Fibroblast of peridontal ligament (primary cell): Measurements from ENCODE around the gene HSF2.
A peak's percentile ranks its signal among the peaks of the same experiment; 100 is the strongest.

Experiments used
- DNase-seq: peaks from one replicate; pipeline ENCODE4 v3.0.0-alpha.2; 2010; ENCODE audit errors: extremely low read depth

Gene HSF2, protein sequence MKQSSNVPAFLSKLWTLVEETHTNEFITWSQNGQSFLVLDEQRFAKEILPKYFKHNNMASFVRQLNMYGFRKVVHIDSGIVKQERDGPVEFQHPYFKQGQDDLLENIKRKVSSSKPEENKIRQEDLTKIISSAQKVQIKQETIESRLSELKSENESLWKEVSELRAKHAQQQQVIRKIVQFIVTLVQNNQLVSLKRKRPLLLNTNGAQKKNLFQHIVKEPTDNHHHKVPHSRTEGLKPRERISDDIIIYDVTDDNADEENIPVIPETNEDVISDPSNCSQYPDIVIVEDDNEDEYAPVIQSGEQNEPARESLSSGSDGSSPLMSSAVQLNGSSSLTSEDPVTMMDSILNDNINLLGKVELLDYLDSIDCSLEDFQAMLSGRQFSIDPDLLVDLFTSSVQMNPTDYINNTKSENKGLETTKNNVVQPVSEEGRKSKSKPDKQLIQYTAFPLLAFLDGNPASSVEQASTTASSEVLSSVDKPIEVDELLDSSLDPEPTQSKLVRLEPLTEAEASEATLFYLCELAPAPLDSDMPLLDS

DNA sequence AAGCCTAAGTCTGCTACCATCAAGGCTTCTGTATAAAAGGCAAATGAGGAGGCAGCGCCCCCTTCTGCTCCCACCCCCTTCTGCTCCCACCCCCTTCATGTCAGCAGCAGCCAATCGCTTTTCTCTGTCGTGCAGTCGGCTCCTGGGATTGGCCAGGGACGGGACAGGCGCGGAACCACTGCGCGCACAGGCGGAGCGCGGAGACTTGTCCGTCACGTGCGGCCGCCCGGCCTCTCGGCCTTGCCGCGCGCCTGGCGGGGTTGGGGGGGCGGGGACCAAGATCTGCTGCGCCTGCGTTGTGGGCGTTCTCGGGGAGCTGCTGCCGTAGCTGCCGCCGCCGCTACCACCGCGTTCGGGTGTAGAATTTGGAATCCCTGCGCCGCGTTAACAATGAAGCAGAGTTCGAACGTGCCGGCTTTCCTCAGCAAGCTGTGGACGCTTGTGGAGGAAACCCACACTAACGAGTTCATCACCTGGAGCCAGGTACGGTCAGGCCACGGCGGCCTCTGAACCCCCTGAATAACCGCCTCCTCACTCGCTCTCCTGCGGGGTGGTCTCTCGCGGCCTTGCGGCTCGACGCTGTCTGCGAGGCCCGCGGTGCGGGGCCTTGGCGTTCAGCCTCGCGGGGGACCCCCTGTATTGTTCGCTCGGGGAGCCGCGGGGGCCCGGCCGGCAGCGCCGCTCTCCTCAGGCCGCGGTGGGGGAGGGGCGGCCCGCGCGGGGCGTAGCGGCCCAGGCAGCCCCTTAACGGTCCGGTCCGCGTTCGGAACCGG, at the start of gene HSF2:
Gene HSF2 (plus strand): TSS at position 305 of the 773 bp plus-strand sequence. CDS start 86 bp downstream, at position 391.
- DNase-seq, result peak; percentile 98

DNA sequence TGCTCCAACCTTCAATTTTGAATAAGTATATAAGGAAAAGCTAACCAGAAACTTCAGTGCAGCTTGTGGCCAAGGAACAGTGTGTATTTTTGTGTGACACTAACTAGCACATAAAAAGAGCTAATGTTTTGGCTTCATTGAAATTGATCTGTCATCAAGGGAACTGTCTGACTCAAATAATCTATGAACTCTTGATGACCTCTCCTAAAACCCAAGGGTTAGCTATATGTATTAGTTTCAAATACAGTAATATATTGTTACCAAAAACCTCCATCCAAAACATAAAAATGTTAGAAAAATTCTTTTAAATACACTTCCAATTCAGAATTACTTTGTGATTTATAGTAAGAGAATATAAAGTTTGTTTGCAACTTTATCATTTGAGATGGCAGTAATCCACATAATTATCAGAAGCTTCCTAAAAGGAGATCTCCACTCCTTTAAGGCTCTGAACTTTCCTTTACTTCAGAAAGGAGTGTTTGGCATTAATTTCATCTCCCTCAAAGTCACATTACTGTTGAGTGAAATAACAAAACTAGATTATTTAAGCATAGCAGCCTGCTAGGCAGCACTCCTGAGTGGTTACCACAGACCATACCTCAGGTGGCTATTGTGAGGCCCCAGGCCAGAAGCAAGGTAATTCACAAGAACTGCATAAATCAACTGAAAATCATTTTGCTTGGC, 46.3 kb upstream of the HSF2 start:
- no peak for DNase-seq

DNA sequence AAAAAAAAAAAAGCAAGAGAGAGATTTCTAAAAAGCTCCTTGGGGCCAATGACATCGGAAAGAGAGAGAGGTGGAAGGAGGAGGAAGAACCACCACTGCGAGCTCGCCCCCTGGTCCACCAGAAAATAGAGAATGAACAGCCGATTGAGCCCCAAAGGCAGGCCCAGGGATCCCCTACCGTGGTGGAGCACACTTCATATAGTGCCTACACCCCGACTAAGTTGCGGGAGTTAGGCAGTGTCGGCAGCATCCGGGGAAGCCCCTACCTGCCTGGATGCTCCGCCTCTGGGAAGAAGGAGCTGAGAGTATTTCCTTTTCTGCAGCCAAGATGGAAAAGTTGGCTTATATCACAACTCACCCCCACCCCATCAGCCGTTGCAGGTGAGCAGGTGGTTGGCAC, 38.6 kb upstream of the HSF2 start:
- no peak for DNase-seq

DNA sequence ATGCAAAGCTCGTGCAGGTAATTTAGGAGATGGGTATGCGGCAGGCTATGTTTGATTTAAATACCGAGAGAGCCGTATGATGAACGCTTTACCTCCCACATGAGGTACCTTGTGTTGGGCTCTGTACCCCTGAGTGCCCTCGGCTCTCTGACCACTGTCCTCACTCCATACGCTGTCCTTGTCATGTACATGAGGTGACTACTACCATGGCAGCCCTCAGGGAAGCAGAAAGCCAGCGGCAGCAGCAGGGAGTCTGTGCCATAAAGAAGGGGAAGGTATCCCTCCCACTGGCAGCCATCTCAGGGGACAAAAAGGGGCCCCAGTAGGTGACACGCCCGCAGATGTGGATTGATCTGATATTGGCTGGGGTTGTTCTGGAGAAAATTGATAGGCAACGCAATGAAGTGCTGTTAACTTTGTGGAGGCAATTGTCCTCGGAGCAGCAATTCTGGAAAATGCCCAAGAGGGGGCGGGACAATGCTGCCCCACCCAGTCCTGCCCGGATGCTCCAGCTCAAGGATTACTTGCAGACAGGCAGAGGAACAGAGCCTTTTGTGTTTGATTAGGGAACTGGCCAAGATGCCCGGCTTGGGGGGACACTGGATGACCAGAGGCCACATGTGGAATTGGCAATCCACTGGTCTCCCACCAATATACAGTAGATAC, 38.0 kb upstream of the HSF2 start:
- DNase-seq, result no peak

DNA sequence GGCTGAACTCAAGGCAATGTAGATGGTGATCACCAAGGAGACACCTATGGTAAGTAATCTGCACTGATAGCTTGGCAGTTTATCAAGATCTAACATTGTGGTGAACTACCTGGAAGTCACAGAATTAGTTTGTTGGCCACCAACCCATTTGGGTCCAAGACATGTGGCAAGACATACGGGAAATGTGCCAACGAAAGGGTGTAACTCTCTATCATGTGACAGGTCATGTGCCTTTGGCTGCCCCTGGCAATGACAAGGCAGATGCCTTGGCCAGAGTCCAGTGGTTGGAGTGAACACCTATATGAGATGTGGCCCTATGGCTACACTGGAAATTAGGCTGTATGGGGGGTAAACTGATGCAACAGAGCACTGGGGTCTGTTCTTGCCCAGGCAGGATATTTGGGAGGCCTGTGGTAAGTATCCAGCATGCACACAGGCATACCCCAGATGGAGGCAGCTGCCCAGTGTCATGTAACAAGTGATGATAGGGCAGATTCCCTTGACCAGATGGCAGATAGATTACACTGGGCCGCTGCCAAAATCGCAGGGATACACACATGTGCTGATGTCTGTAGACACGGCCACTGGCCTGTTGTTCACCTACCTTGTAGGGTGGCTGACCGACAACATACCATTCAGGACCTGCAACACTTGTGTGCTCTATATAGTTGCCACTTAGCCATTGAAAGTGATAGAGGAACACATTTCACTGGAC, 35.5 kb upstream of the HSF2 start:
- DNase-seq, result no peak

DNA sequence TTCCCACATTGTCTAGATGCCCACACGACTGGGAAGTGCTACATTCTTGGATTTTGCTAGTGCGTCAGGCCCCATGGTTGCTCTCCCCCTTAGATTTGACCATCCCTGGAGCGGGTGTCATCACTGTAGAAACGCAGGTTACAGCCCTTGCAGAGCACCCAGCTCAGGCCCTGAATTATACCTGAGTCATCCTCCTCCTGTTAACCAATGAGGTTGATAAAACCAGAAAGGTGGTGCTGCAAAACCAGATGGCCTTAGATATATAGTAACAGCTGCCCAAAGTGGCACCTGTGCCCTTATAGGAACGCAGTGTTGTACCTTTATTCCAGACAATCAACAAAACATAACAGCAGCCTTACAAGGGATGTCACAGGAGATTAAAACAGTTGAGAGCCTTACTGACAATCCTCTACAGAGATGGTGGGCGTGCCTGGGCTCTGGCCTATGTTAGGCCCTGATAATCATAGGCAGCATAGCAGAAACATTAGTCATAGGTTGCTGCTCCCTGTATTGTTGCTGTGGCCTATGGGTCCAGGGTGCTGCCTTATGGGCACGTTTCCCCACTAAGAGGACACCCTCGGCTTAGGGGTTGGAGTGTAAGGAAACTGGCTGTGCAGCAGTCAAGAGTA, 33.6 kb upstream of the HSF2 start:
- DNase-seq, result no peak

DNA sequence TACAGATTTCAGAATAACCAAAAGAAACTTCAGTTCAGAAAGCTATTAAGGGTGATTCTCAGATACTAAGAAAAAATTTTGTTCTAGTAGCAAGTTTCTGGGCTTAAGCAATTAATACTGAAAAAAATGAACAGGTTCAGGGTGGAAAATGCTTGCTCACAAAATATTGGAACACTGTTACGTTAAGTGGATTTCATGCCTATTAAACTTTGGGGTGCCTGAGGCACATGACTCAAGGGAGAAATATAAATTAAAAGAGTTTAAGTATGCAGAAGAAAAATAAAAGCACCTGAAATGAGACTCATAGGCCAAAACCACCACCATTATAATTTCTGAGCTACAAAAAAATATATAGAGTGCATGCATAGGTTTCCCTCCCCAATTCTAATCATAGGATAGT, 32.3 kb upstream of the HSF2 start:
- DNase-seq, result no peak

DNA sequence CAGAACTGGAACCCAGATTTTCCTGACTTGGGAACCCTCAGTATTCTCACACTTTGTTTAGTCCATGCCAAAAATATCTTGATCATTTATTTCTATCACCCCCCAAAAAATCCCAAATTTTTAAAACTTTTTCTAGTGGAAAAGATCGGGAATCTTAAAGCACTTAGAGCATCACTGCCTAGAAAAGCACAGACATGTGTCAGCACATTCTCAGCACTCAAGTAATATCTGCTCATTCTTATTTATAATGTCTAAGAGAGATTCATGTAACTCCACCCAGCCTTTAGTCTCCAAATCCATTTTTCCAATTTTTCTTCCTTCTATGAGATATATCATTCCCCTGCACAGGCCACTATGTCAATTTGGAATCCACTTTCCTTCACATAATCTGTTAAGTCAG, 29.9 kb upstream of the HSF2 start:
- no peak for DNase-seq

DNA sequence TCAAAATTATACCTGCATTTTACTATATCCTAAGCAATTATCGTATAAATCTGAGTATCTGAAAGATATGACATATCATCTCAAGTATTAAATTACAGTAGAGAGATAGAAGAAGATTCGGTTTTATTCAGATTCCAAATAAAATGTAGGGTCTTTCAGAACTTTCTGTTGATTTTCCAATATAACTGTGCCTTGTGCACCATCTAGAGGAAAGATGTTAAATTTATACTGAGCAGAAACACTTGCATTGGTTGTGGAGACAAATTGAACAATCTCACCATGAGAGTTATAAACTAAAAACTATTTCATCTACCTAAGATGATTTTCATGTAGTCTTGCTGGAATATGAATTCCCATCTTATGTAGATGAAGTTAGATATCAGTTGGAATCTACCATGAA, 26.8 kb upstream of the HSF2 start:
- DNase-seq, result peak; percentile 42

DNA sequence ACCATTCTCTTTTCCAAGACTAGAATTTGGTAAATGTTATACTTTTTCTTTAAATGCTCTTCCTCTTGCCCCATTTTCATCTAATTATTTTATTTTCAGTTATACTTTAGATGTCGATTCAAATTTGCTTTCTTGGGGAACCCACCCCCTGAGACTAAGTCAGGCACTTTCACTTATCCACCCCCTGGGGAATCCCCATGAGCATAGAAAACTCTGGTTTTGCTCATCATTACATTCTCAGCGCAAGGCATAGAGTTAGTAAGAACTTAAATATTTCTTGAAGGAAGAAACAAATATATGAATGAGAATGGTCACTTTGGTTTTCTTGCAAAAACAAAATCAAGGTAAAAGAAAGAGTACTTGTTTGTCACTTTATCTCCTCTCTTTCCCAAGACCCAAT, 25.1 kb upstream of the HSF2 start:
- no peak for DNase-seq

DNA sequence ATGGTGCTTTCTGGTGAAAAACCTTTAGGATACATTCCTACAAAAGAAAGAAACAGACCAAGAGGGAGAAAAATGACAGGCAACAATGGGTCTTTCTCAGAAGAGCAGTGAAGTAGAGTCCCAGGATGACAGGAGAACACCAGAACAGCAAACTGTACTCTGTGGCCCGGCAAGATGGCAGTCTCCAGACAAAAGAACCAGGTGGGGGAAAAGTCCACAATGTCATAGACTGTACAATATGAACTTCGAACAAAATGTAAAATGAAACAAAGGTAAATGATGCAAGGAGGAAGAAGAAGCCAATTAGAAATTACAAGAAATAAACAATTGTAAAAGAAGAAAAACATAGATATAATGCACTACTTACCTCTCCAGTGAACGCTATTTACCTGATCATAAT, 23.2 kb upstream of the HSF2 start:
- no peak for DNase-seq

DNA sequence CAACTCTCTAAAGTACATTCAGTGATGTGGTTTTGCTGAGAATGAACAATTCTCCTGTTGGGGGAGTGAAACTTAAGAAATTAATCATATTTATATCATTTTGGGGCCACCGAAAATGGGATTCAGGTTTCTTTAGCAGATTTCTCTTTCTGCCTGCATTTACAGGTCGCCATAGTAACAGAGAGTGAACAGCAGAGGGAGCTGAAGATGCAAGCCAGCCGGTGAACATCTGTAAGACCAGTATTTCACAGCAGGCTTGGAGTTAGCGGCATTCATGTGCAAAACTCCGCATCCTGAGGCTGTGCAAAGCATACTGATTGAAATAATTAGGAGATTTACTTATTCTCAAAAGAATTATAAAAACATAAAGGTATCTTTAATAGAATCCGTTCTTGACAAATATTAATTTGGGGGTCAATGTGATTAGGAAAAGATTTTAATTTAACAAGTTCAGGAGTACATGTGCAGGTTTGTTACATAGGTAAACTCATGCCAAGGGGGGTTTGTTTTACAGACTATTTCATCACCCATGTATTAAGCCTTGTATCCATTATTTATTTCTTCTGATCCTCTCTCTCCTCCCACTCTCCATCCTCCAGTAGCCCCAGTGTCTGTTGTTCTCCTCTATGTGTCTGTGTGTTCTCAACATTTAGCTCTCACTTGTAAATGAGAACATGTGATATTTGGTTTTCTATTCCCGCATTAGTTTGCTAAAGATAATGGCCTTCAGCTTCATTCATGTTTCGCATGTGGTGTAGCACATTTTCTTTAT, 17.8 kb upstream of the HSF2 start:
- peak; percentile 85 for DNase-seq

DNA sequence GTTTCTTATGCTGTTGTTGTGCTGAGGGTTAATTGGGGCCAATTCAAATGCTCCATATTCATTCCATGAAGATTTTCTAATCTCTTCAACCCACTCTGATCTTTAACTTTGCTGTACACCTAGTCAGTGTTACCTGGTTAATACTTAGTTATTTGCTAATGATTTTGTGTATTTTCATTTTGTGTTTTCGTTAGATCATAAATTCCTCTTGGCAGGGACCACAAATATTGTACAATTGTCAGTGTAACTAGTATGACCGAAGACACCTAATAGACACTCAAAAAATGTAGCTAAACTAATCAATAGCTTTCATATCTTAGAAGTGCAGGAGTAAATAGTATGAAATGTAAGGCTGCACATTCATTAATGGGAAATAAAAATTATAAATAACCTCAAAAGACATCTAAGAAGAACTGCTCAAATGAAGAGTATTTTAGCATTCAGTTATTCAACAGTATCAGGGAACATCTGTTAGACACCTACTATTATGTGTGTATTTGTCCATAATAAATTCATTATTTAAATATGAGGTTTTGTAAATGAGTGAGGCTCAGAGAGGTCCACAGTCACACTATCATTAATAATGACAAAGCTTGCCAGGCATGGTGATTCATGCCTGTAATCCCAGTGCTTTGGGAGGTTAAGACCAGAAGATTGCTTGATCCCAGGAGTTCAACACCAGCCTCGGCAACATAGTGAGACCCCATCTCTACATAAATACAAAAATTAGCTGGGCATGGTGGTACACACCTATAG, 13.4 kb upstream of the HSF2 start:
- no peak for DNase-seq

DNA sequence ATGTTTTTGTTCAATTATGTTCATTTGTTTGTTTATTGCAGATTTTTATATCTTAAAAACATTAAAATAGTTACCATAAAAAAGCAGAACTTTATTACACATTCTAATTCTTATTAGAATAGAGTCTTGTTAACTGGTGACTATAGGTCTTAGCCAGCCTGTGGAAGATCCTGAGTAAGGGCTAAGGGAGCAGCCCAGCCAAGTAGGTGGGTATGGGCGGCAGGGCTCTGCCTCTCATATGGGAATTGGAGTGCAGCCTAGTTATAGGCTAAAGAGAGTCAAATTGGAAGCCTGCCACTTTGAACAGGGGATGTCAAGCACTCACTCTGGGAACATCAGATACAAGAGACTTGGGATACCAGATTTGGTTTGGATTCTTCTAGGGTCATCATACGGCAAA, 10.5 kb upstream of the HSF2 start:
- no peak for DNase-seq

DNA sequence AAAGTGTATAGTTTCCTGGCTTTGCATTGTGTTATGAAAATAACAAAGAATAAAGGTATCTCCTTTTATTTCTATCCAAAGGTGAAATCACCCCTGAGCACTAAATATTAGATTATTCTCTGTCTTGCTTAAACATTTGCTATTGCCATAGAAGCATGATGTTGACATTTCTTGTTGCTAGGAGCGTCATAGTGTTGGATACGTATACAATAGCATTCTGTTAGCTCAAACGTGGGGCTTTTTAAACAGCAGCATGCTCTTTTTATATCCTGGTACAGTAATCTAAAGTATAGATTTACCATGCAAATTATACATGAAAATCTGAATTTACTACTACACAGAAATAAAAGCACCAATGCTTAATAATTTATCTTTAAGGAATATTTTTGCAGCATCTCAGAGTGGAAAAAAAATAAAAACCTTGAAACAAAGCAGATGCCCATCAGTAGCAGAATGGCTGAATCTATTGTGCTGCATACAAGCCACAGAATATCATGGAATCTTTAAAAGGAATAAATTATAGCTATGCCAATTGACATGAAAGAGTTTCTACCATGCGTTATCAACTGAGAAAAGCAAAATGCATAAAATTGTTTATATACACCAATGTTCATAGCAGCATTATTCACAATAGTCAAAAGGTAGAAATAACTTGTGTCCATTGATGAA, 9.6 kb upstream of the HSF2 start:
- no peak for DNase-seq

DNA sequence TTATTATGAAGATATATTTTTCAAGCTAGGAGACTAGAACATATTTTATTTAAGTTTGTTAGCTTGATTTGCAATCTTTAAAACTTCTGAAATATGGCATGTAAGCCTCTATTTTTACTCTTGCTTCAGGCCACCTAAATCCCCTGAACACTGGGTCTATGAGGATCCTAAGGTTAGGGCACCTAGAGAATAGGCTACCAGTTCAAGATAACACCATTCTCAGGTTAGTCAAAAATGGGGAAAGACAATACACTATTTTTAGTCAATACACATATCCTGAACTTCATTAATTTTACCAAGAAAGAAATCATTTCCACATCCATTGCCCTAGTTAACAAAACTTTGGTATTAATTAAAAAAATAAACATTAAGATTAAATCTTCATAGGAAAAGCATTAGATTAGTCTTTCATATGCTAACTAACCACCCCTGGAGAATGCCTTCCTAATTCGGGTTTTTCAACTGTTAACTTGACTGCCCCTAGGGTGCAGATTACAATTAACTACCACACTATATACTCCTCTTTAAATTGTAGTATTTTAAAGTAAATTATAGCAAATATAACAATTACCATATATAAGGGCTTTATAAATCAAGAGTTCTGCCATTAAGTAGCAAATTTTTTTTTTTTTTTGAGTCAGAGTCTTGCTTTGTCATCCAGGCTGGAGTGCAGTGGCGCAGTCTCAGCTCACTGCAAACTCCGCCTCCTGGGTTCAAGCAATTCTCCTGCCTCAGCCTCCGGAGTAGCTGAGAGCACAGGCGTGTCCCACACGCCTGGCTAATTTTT, 6.7 kb upstream of the HSF2 start:
- DNase-seq, result no peak

DNA sequence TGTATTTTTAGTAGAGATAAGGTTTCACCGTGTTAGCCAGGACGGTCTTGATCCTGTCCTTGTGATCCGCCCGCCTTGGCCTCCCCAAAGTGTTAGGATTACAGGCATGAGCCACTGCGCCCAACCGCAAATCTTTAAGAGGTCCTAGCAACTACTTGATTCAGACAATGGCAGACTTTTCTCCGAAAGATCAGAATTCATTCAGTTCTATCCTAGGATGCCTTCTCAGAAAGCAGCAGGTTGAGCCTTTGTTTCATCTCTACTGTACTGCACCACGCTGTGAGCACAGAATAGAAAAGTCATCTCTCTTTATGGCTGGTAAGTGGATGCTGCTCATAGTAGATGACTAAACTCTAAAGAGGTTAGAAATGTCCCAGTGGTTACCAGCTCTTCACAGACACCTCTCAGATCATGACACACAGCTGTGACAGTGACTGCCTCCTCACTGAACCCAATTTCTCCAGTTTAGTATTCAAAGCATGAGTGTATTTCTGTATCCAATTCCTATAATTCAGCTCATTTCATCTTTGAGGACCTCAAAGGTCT, 6.0 kb upstream of the HSF2 start:
- no peak for DNase-seq

DNA sequence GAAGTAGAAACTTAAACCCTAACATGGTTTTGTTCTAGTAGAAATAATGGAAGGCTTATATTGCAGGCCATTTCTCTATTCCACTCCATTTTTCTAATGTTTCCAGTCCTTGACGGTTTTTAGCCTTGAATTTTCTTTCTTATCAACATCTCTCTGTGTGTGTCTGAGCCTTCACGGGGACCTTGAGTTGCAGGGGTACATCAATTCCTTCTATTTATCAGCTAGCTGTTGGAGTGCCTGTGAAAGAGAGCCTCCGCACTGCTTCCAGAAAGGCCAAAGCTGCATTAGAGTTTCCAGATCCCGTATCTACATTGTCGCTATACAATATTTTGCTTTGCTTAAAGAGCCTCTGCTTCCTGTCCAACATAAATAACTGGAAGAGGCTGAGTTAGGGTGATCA, 5.4 kb upstream of the HSF2 start:
- no peak for DNase-seq
